ENCODE results near the gene CDC16.

Gene CDC16
- long read RNA-seq, transcript CDC16-204 (19 exons, 2,211 nt) = minor isoform, 9 of 100 reads
- long read RNA-seq, transcript CDC16-203 (18 exons, 2,203 nt) = major isoform, 15 of 100 reads
- long read RNA-seq, partial matches to known transcripts = 32 of 100 reads
- long read RNA-seq, other reads (novel, unspliced or antisense) = 42 of 100 reads

GRCh38 chr13:114234645-114235421 is at the start of gene CDC16:
CDC16 (plus strand) TSS chr13:114234897; CDS start chr13:114235085, 188 bp downstream.
- TF ChIP-seq POLR2AphosphoS5 (IDR thresholded peaks at IDR 0.05; ENCODE audit: low read depth) (peak; percentile 56), GABPA (IDR thresholded peaks at IDR 0.05; ENCODE audit: low read depth) (peak; percentile 97), REST (IDR thresholded peaks at IDR 0.05; ENCODE audit: insufficient replicate concordance, low read depth) (no peak), SPI1 (IDR thresholded peaks at IDR 0.05; ENCODE audit: borderline replicate concordance, low read depth) (peak; percentile 5; the same call in 1 of the 2 replicates), CTCF (IDR thresholded peaks at IDR 0.05; ENCODE audit: insufficient read depth, low read length) (no peak)
- peak; percentile 89 to 97 for DNase-seq (ENCODE audit: low read depth in 1 of 2, low spot score in 1 of 2)
- Histone ChIP-seq H3K27me3 (ENCODE audit: insufficient read depth, poor library complexity, severe bottlenecking) (no peaks in the 10 kb centered on the region), H3K4me3 (replicated peaks; ENCODE audit: insufficient read depth, low read length) (peak within 1 kb of the TSS; percentile 89), H3K27ac (replicated peaks) (peak within 1 kb of the TSS; percentile 85)

- no peak for DNase-seq (ENCODE audit: low read depth in 1 of 2, low spot score in 1 of 2)
- H3K27ac ChIP-seq (replicated peaks) = no peak overlapping the region
- TF ChIP-seq SPI1 (IDR thresholded peaks at IDR 0.05; ENCODE audit: borderline replicate concordance, low read depth) (no peak), CTCF (IDR thresholded peaks at IDR 0.05; ENCODE audit: insufficient read depth, low read length) (no peak), GABPA (IDR thresholded peaks at IDR 0.05; ENCODE audit: low read depth) (no peak), POLR2AphosphoS5 (IDR thresholded peaks at IDR 0.05; ENCODE audit: low read depth) (no peak), REST (IDR thresholded peaks at IDR 0.05; ENCODE audit: insufficient replicate concordance, low read depth) (no peak)
- no peak overlapping the region for H3K4me3 ChIP-seq (replicated peaks; ENCODE audit: insufficient read depth, low read length)
- H3K27me3 ChIP-seq (ENCODE audit: insufficient read depth, poor library complexity, severe bottlenecking) = no peaks in the 10 kb centered on the region
These were observed 49.3 kb upstream of the CDC16 start for GRCh38 chr13:114185182-114185971.

GRCh38 chr13:114194853-114195252 is 39.8 kb upstream of the CDC16 start:
- no peak for TF ChIP-seq GABPA (IDR thresholded peaks at IDR 0.05; ENCODE audit: low read depth)
- TF ChIP-seq REST (IDR thresholded peaks at IDR 0.05; ENCODE audit: insufficient replicate concordance, low read depth) = no peak
- TF ChIP-seq SPI1 (IDR thresholded peaks at IDR 0.05; ENCODE audit: borderline replicate concordance, low read depth) = no peak
- no peak for TF ChIP-seq CTCF (IDR thresholded peaks at IDR 0.05; ENCODE audit: insufficient read depth, low read length)
- no peak for TF ChIP-seq POLR2AphosphoS5 (IDR thresholded peaks at IDR 0.05; ENCODE audit: low read depth)
- H3K4me3 ChIP-seq (replicated peaks; ENCODE audit: insufficient read depth, low read length) = no peak overlapping the region
- H3K27ac ChIP-seq (replicated peaks) = no peak overlapping the region
- DNase-seq (ENCODE audit: low read depth in 1 of 2, low spot score in 1 of 2) = no peak
- H3K27me3 ChIP-seq (ENCODE audit: insufficient read depth, poor library complexity, severe bottlenecking) = no peaks in the 10 kb centered on the region

Measured in HL-60 (cell line).